Activated naive CD4-positive, alpha-beta T cell treated with anti-CD3 and anti-CD28 coated beads, Interleukin-2, amount 50 U/mL, for 16 hours (primary cell): ENCODE measurements around the gene PLSCR4.

Source experiments
- DNase-seq: peaks from one replicate; pipeline ENCODE4 v3.0.0-alpha.2; 2020

Gene PLSCR4

GRCh38 chr3:146159616-146160320 lies 91.1 kb downstream of the PLSCR4 start:
- no peak for DNase-seq

- DNase-seq = no peak
Measured at GRCh38 chr3:146159037-146159436, 91.9 kb downstream of the PLSCR4 start.

- DNase-seq = no peak
Measured at GRCh38 chr3:146157325-146158060, 93.4 kb downstream of the PLSCR4 start.

GRCh38 chr3:146156666-146157314 lies 94.1 kb downstream of the PLSCR4 start:
- no peak for DNase-seq

- no peak for DNase-seq
Measured at GRCh38 chr3:146156095-146156494, 94.8 kb downstream of the PLSCR4 start.

- no peak for DNase-seq
Measured at GRCh38 chr3:146154995-146155394, 95.9 kb downstream of the PLSCR4 start.

GRCh38 chr3:146154316-146154715 lies 96.6 kb downstream of the PLSCR4 start:
- DNase-seq = no peak

GRCh38 chr3:146153429-146153828 lies 97.5 kb downstream of the PLSCR4 start:
- DNase-seq = no peak

- no peak for DNase-seq
Measured at GRCh38 chr3:146152834-146153233, 98.1 kb downstream of the PLSCR4 start.

GRCh38 chr3:146148468-146148931 lies 102.4 kb downstream of the PLSCR4 start:
- no peak for DNase-seq

- DNase-seq = no peak
Measured at GRCh38 chr3:146145642-146146041, 105.3 kb downstream of the PLSCR4 start.

GRCh38 chr3:146142757-146143156 lies 108.1 kb downstream of the PLSCR4 start:
- no peak for DNase-seq
